Measurements from ENCODE around the gene ZNF541.

Gene ZNF541

DNA sequence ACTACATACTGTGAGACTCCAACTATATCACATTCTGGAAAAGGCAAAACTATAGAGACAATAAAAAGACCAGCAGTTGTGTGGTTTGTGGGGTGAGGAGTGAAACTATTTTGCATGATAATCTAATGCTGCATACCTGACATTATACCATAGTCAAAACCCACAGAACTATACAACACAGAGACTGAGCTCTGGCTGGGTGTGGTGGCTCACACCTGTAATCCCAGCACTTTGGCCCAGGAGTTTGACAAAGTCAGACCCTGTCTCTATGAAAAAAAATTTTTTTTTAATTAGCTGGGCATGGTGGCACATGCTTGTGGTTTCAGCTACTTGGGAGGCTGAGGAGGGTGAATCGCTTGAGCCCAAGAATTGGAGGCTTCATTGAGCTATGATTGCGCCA, 11.9 kb downstream of the ZNF541 start:
- DNase-seq (ENCODE audit: insufficient read length) (no peak), FAIRE-seq (no peak)
- no peak for TF ChIP-seq POLR2A (IDR thresholded peaks at IDR 0.05; ENCODE audit: low read depth, low read length)
- no peak for TF ChIP-seq TAF1 (IDR thresholded peaks at IDR 0.05; ENCODE audit: borderline replicate concordance, low read depth, low read length)
- TF ChIP-seq POLR2AphosphoS5 (IDR thresholded peaks at IDR 0.05; ENCODE audit: low read depth, low read length) = no peak

DNA sequence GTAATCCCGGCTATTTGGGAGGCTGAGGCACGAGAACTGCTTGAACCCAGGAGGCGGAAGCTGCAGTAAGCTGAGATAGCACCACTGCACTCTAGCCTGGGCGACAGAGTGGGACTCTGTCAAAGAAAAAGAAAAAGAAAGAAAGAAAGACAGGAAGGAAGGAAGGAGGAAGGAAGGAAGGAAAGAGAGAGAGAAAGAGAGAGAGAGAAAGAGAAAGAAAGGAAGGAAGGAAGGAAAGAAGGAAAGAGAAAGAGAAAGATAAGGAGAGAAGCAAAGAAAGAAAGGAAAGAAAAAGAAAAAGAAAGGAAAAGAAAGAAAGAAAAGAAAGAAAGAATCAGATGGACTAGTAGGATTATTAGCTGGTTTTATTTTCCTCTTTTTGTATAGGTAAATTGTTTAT, 22.8 kb downstream of the ZNF541 start:
- DNase-seq (ENCODE audit: insufficient read length) (no peak), FAIRE-seq (no peak)
- no peak for TF ChIP-seq TAF1 (IDR thresholded peaks at IDR 0.05; ENCODE audit: borderline replicate concordance, low read depth, low read length)
- TF ChIP-seq POLR2AphosphoS5 (IDR thresholded peaks at IDR 0.05; ENCODE audit: low read depth, low read length) = no peak
- no peak for TF ChIP-seq POLR2A (IDR thresholded peaks at IDR 0.05; ENCODE audit: low read depth, low read length)

DNA sequence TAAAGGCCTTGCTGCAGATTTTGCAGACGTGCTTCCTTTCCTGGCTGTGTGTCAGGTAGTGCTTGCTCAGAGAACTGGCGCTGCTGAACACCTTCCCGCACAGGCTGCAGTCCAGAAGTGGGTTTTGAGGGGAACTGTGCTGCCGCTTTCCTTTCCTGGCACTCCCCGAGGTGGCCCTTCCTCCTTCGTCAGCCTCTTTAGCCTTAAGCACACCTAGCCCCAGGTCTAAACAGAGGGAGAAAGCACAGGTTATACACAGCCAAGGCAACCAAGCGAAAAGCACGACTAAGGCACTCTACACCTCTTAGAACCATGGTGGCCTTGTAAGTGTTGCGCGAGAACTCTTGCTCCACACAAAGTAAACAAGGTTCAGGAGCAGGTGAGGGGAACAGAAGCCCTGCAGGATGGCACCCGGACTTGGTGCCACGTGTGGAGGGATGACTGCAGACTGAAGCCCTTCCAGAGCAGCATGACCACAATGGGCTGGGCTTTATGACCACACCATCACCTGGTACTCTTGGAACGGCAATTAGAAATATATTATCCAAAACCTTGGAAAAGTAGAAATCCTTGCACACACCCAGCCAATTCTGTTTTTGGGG, 23.6 kb downstream of the ZNF541 start:
- FAIRE-seq (no peak), DNase-seq (ENCODE audit: insufficient read length) (no peak)
- TF ChIP-seq TAF1 (IDR thresholded peaks at IDR 0.05; ENCODE audit: borderline replicate concordance, low read depth, low read length) = no peak
- no peak for TF ChIP-seq POLR2AphosphoS5 (IDR thresholded peaks at IDR 0.05; ENCODE audit: low read depth, low read length)
- TF ChIP-seq POLR2A (IDR thresholded peaks at IDR 0.05; ENCODE audit: low read depth, low read length) = no peak

DNA sequence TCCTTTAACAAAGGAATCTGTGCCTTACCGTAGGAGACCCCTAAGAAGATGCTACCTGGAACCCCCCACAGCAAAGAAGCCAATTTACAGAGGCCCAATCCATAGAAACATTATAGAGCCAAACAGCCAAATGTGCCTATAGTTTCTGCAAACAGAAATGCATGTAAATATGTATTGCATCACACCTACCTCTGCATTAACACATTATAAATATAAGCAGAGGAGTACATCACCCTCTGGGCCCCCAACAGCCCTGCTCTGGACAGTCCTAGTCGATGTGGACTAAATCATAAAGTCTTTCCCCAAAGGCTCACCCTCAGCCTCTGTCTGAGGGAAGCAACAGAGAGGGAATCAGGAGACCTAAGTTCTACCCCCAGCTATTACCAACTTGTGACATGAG, 25.7 kb downstream of the ZNF541 start:
- no peak for DNase-seq (ENCODE audit: insufficient read length)
- TF ChIP-seq POLR2AphosphoS5 (IDR thresholded peaks at IDR 0.05; ENCODE audit: low read depth, low read length) (no peak), POLR2A (IDR thresholded peaks at IDR 0.05; ENCODE audit: low read depth, low read length) (no peak), TAF1 (IDR thresholded peaks at IDR 0.05; ENCODE audit: borderline replicate concordance, low read depth, low read length) (no peak)
- no peak for FAIRE-seq

DNA sequence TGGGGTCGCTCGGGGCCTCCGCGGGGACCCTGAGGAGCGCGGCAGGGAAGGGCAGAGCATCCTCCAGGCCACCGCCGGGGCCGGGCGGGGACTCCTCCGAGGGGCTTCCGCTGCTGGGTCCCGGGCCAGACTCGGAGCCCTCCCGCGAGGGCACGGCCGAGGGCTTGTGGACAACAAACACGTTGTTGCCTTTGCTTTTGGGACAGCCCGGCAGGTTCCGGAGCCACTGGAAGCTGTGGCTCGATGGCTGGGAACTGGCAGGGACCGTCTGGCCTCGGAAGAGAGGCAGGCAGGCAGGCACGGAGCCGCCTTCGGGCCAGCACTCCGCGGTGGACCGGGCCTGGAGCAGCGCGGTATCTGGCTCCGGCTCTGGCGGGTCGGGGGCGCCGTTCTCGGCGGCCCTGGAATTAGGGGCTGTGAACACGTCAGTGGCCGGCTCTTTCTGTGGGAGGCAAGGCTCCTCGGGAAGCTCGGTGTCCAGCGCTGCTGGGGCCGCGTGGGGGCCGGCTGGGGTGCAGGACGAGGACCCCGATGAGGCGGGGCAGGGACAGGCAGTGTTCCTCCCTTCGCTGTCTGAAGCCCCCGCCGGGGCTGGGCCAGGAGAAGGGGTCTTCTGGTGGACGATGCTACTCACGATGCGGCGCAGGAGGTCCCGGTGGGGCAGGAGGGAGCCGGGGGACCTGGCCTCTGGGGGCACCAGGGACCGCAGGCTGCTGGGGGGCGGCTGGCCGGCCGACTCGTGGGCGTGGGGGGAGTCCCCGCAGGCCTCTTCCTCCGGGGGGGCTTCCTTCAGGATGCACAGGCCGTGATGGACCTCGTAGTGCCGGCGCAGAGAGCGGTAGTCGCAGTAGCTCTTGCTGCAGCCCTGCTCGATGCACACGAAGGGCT, 27.6 kb downstream of the ZNF541 start:
- TF ChIP-seq POLR2A (IDR thresholded peaks at IDR 0.05; ENCODE audit: low read depth, low read length) (no peak), TAF1 (IDR thresholded peaks at IDR 0.05; ENCODE audit: borderline replicate concordance, low read depth, low read length) (no peak), POLR2AphosphoS5 (IDR thresholded peaks at IDR 0.05; ENCODE audit: low read depth, low read length) (no peak)
- no peak for DNase-seq (ENCODE audit: insufficient read length)
- no peak for FAIRE-seq

DNA sequence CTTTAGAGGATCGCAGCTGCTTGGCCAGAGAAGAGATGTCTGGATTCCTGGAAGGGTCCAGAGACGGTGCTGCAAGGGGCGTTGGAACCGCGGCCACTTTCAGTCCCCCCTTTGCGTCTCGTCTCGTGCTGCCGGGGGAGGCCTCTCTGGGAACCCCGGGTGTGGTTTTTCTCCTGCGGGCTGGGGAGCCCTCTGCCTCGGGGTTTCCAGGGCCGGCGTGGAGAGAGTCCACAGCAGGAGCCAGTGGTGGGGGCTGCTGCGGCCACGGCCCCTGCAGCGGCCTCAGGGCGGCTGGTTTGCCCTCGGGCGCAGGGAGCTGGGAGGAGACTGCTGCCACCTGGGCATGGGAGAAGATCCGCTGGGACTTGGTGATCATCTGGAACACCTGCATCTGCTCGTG, 28.5 kb downstream of the ZNF541 start:
- DNase-seq (ENCODE audit: insufficient read length) (no peak), FAIRE-seq (no peak)
- no peak for TF ChIP-seq POLR2AphosphoS5 (IDR thresholded peaks at IDR 0.05; ENCODE audit: low read depth, low read length)

DNA sequence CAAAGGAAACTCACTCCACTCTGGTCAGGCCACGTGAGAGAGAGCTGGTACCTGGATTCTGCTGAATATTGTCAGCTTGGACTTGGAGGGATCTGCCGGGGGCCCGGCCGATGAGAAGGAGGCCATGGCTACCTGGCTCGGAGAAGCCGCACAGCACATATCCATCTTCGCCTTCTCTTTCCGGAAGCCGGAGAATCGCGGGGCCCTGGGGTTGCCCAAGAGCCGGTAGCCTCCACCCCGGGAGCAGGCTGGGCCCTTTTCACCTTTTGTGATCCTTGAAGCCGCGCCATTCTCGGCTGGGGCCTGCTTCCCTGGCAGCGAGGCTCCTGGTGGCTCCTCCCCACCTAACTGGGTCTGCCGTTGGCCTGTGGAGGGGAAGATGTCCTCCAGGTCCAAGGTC, 28.9 kb downstream of the ZNF541 start:
- DNase-seq (ENCODE audit: insufficient read length) = no peak
- TF ChIP-seq POLR2A (IDR thresholded peaks at IDR 0.05; ENCODE audit: low read depth, low read length) = no peak
- no peak for TF ChIP-seq TAF1 (IDR thresholded peaks at IDR 0.05; ENCODE audit: borderline replicate concordance, low read depth, low read length)
- no peak for TF ChIP-seq POLR2AphosphoS5 (IDR thresholded peaks at IDR 0.05; ENCODE audit: low read depth, low read length)
- FAIRE-seq = no peak

DNA sequence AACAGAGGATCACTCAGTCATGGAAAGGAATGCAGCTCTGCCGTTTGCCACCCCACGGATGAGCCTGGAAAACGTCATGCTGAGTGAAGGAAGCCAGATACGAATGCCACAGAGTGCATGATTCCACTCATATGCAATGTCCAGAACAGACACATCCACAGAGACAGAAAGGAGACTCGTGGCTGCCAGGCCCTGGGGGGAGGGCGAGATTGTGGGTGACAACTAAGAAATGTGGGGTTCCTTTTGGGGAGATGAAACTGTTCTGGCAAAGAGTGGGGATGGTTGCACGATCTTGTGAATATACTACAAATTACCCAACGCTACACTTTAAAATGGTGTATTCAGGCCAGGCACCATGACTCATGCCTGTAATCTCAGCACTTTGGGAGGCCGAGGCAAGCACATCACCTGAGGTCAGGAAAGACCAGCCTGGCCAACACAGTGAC, 30.9 kb downstream of the ZNF541 start:
- no peak for TF ChIP-seq POLR2A (IDR thresholded peaks at IDR 0.05; ENCODE audit: low read depth, low read length)
- no peak for TF ChIP-seq POLR2AphosphoS5 (IDR thresholded peaks at IDR 0.05; ENCODE audit: low read depth, low read length)
- FAIRE-seq (peak; percentile 30), DNase-seq (ENCODE audit: insufficient read length) (no peak)

DNA sequence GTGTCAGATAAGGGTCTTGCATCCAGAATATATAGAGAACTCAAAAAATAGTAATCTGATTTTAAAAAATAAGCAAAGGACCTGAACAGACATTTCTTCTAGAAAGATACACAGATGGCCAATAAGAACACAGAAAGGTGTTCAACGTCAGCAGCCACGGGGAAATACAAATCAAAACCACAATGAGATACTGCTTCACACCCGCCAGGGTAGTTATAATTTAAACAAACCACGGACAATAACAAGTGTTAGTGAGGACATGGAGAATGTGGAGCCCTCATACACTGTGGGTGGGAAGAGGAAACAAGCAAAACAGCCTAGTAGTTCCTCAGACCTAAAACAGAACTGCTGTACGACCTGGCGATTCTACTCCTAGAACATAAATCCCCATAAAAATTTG, 31.4 kb downstream of the ZNF541 start:
- FAIRE-seq (peak; percentile 38), DNase-seq (ENCODE audit: insufficient read length) (no peak)
- TF ChIP-seq TAF1 (IDR thresholded peaks at IDR 0.05; ENCODE audit: borderline replicate concordance, low read depth, low read length) (no peak), POLR2A (IDR thresholded peaks at IDR 0.05; ENCODE audit: low read depth, low read length) (no peak), POLR2AphosphoS5 (IDR thresholded peaks at IDR 0.05; ENCODE audit: low read depth, low read length) (no peak)

DNA sequence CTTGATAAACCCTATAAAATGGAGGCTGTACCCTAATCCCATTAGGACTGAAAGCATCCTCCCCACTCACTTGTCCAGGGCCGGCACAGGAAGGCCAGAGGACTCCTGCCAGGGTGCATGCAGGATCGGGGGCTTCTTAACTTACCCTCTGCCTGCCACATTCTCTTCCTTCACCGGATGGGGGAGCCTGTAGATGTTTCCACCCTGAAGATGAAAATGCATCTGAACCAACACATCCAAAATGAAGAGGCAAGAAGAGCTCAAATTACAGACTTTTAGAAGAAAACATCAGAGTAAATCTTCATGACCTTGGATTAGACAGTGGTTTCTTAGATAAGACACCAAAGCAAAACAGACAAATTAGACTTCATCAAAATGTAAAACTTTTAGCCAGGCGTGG, 32.2 kb downstream of the ZNF541 start:
- DNase-seq (ENCODE audit: insufficient read length) = no peak
- FAIRE-seq = no peak
- TF ChIP-seq TAF1 (IDR thresholded peaks at IDR 0.05; ENCODE audit: borderline replicate concordance, low read depth, low read length) = no peak
- no peak for TF ChIP-seq POLR2A (IDR thresholded peaks at IDR 0.05; ENCODE audit: low read depth, low read length)
- TF ChIP-seq POLR2AphosphoS5 (IDR thresholded peaks at IDR 0.05; ENCODE audit: low read depth, low read length) = no peak

DNA sequence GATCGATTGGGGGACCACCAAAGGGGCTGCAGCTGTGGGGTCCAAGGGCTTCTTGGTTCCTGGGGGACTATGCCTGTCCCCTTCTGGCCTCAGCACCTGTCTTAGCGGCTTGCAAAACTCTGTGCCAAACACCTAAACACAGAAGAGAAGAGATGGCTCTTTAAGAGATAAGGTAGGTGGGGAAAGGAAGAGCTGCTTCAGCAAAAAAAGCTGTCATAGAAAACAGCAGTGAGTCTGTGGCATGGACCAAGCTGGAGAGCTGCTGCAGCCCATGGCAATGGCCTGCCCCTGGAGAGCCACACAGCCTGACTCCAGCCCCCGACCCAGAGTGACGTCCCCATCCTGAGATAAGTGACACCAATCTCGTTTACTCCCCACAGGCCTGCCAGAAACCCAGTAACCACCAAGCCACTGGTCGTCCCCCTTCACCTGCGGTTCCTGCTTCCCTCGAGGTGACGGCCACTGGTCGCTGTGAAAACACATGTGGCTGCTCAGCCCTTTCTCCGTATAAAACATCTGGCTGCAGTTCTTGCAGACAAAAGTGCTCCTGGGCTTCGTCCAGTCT, 33.1 kb downstream of the ZNF541 start:
- no peak for DNase-seq (ENCODE audit: insufficient read length)
- no peak for TF ChIP-seq TAF1 (IDR thresholded peaks at IDR 0.05; ENCODE audit: borderline replicate concordance, low read depth, low read length)
- no peak for TF ChIP-seq POLR2AphosphoS5 (IDR thresholded peaks at IDR 0.05; ENCODE audit: low read depth, low read length)
- TF ChIP-seq POLR2A (IDR thresholded peaks at IDR 0.05; ENCODE audit: low read depth, low read length) = no peak
- FAIRE-seq = no peak

DNA sequence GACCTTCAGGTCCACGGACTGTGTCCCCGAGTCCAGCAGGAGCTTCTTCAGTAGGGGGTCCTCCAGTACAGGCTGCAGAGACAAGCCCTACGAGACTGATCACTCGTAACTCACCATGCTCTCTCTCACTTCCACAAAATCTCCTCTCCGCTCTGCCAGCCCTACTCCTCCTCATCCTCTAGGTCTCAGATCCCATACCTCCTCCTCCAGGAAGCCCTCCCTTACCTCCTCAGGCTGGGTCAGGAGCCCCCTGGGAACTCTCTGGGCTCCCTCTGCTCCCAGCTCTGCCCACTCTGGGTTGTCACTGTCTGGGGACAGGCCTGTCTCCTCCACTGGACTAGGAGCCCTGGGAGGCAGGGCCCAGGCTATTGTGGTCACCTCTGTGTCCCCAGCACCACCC, 34.1 kb downstream of the ZNF541 start:
- FAIRE-seq = no peak
- TF ChIP-seq POLR2A (IDR thresholded peaks at IDR 0.05; ENCODE audit: low read depth, low read length) (no peak), TAF1 (IDR thresholded peaks at IDR 0.05; ENCODE audit: borderline replicate concordance, low read depth, low read length) (no peak), POLR2AphosphoS5 (IDR thresholded peaks at IDR 0.05; ENCODE audit: low read depth, low read length) (no peak)

More for the DNA sequence above, 34.1 kb downstream of the ZNF541 start:
- DNase-seq (ENCODE audit: insufficient read length) = no peak

Data from GM12892 (cell line).